Measurements from ENCODE around the gene TRAPPC1. TPM values are rescaled to one million over a fixed set of nuclear protein-coding genes. Genes with fewer than 3 reads are reported as not detected.

Gene TRAPPC1
- total and polyA plus RNA-seq, 10 of the 15 experiments (the other 5 are each of a cell fraction or from before 2014, with no cell fraction given): 31.3 to 306 (median 134) TPM

DNA sequence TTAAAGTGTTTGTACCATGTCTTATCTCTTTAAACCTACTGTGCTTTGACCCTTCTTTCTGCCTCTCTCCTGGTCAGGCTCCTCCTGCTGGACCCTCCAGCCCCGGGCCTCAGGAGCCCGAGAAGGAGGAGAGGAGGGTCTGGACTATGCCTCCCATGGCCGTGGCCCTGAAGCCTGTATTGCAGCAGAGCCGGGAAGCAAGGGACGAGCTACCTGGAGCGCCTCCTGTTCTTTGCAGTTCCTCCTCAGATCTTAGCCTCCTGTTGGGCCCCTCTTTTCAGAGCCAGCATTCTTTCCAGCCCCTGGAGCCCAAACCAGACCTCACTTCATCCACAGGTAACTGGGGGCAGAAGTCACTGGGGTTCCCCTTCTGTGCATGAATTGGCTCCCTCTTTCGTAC is 13.9 kb upstream of the TRAPPC1 start:
- H3K27ac ChIP-seq (ENCODE audit: control insufficient read depth, insufficient read depth): no peak overlapping the region
- intact Hi-C loops (cut with micrococcal nuclease; ENCODE audit: unreplicated experiment): no loop called here
- FAIRE-seq: no peak
- H3K4me3 ChIP-seq: no peak overlapping the region
- no TSS peak for BruUV-seq (replicated peaks)
- H3K9ac ChIP-seq (ENCODE audit: control insufficient read depth, insufficient read depth, low read length): no peak overlapping the region
- peaks cover 12 to 29% of the 10 kb centered on the region in 2 experiments for H3K36me3 ChIP-seq (ENCODE audit: control insufficient read depth in 2 of 2, insufficient read depth in 2 of 2, low read length in 1 of 2)
- H2AFZ ChIP-seq (ENCODE audit: control insufficient read depth, low read depth, low read length): no peak overlapping the region
- no peaks in the 10 kb centered on the region for H4K20me1 ChIP-seq (ENCODE audit: control insufficient read depth, insufficient read depth)
- H3K79me2 ChIP-seq (ENCODE audit: control insufficient read depth, insufficient read depth, low read length): no peaks in the 10 kb centered on the region
- DNase-seq (ENCODE audit: low read depth, low spot score): no peak
- ChIA-PET RAD21 (ENCODE audit: unreplicated experiment) (no interaction called here), CTCF (interaction anchor here (1.2 to 2.1 kb wide), 4 partner anchors 10 to 82 kb away, joined by 3 to 6 read pairs (median 4); no protein-coding TSS in a partner anchor), POLR2A (interaction anchor here (1.4 to 2.1 kb wide), 3 partner anchors 10 to 56 kb away, joined by 3 to 6 read pairs (median 5); partner anchors contain the start of gene CNTROB), SMC1A (ENCODE audit: uncharacterized antibody, unreplicated experiment) (interaction anchor here (1.2 to 2.1 kb wide), 5 partner anchors 10 to 45 kb away, joined by 3 to 9 read pairs (median 3); no protein-coding TSS in a partner anchor)
- TF ChIP-seq TBL1XR1 (IDR thresholded peaks at IDR 0.05; ENCODE audit: low read depth, low read length): no peak
- TF ChIP-seq YY1 (IDR thresholded peaks at IDR 0.05; ENCODE audit: low read depth, low read length): no peak
- TF ChIP-seq PML (IDR thresholded peaks at IDR 0.05; ENCODE audit: low read length): no peak
- TF ChIP-seq HDAC2 (IDR thresholded peaks at IDR 0.05): no peak
- TF ChIP-seq, protein P1, sequence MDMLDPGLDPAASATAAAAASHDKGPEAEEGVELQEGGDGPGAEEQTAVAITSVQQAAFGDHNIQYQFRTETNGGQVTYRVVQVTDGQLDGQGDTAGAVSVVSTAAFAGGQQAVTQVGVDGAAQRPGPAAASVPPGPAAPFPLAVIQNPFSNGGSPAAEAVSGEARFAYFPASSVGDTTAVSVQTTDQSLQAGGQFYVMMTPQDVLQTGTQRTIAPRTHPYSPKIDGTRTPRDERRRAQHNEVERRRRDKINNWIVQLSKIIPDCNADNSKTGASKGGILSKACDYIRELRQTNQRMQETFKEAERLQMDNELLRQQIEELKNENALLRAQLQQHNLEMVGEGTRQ (IDR thresholded peaks at IDR 0.05; ENCODE audit: borderline replicate concordance, low read depth, low read length): no peak
- no peak for ATAC-seq
- H3K9me3 ChIP-seq (replicated peaks; ENCODE audit: control insufficient read depth, insufficient read depth, low read length): no peaks in the 10 kb centered on the region
- in situ Hi-C loops (cut with MboI): no loop called here
- no peaks in the 10 kb centered on the region for H3K4me1 ChIP-seq (ENCODE audit: control insufficient read depth, insufficient read depth, low read length)
- H3K27me3 ChIP-seq (replicated peaks in 1 of 2; ENCODE audit: control insufficient read depth in 2 of 2, insufficient read depth in 2 of 2, low read length in 1 of 2): no peaks in the 10 kb centered on the region
- no peak overlapping the region for H3K4me2 ChIP-seq (ENCODE audit: control insufficient read depth, insufficient read depth)
- WGBS (ENCODE audit: insufficient coverage, insufficient replicate concordance, low lambda C conversion rate, missing lambda C conversion rate): 96% methylated on average over 6 of the region's 7 CpGs

- Histone ChIP-seq H3K9me3 (replicated peaks; ENCODE audit: control insufficient read depth, insufficient read depth, low read length) (no peaks in the 10 kb centered on the region), H3K27ac (ENCODE audit: control insufficient read depth, insufficient read depth) (no peak overlapping the region), H3K27me3 (replicated peaks in 1 of 2; ENCODE audit: control insufficient read depth in 2 of 2, insufficient read depth in 2 of 2, low read length in 1 of 2) (no peaks in the 10 kb centered on the region), H3K4me1 (ENCODE audit: control insufficient read depth, insufficient read depth, low read length) (no peaks in the 10 kb centered on the region), H3K9ac (ENCODE audit: control insufficient read depth, insufficient read depth, low read length) (no peak overlapping the region), H3K4me3 (no peak overlapping the region), H2AFZ (ENCODE audit: control insufficient read depth, low read depth, low read length) (no peak overlapping the region), H3K36me3 (ENCODE audit: control insufficient read depth in 2 of 2, insufficient read depth in 2 of 2, low read length in 1 of 2) (peaks cover 12 to 33% of the 10 kb centered on the region in 2 experiments), H3K79me2 (ENCODE audit: control insufficient read depth, insufficient read depth, low read length) (no peaks in the 10 kb centered on the region), H3K4me2 (ENCODE audit: control insufficient read depth, insufficient read depth) (no peak overlapping the region), H4K20me1 (ENCODE audit: control insufficient read depth, insufficient read depth) (no peaks in the 10 kb centered on the region)
- in situ Hi-C loops (cut with MboI): no loop called here
- ChIA-PET SMC1A (ENCODE audit: uncharacterized antibody, unreplicated experiment) (interaction anchor here (0.6 to 2.1 kb wide), 9 partner anchors 9 to 83 kb away, joined by 3 to 9 read pairs (median 3); no protein-coding TSS in a partner anchor), CTCF (interaction anchor here (1.6 to 2.9 kb wide), 4 partner anchors 9 to 45 kb away, joined by 5 to 14 read pairs (median 6); partner anchors contain the start of genes CNTROB and TRAPPC1), RAD21 (ENCODE audit: unreplicated experiment) (interaction anchor here (0.9 to 1.0 kb wide), 3 partner anchors 9 to 12 kb away, joined by 3 read pairs; partner anchors contain the start of genes CNTROB and TRAPPC1), POLR2A (interaction anchor here (0.6 to 2.1 kb wide), 4 partner anchors 9 to 188 kb away, joined by 3 to 6 read pairs (median 4); partner anchors contain the start of gene CNTROB)
- intact Hi-C loops (cut with micrococcal nuclease; ENCODE audit: unreplicated experiment): no loop called here
- WGBS (ENCODE audit: insufficient coverage, insufficient replicate concordance, low lambda C conversion rate, missing lambda C conversion rate): 97% methylated on average over 9 of the region's 9 CpGs
- FAIRE-seq (no peak), DNase-seq (ENCODE audit: low read depth, low spot score) (no peak), ATAC-seq (no peak)
- no TSS peak for BruUV-seq (replicated peaks)
- TF ChIP-seq GATAD2B (conservative IDR thresholded peaks at IDR 0.05; ENCODE audit: low read depth) (no peak), BRCA1 (IDR thresholded peaks at IDR 0.05; ENCODE audit: low read depth, low read length) (no peak), STAT3 (IDR thresholded peaks at IDR 0.05; ENCODE audit: low read depth, low read length) (no peak), WRNIP1 (IDR thresholded peaks at IDR 0.05; ENCODE audit: borderline replicate concordance, low read depth, low read length) (no peak), POLR2A (IDR thresholded peaks at IDR 0.05; ENCODE audit: low read depth, low read length) (no peak), TCF3 (IDR thresholded peaks at IDR 0.05; ENCODE audit: borderline replicate concordance, insufficient read depth, low read depth, low read length) (no peak), CBFB (IDR thresholded peaks at IDR 0.05; ENCODE audit: low read depth) (no peak), JUNB (IDR thresholded peaks at IDR 0.05) (no peak)
- TF ChIP-seq, protein P2, sequence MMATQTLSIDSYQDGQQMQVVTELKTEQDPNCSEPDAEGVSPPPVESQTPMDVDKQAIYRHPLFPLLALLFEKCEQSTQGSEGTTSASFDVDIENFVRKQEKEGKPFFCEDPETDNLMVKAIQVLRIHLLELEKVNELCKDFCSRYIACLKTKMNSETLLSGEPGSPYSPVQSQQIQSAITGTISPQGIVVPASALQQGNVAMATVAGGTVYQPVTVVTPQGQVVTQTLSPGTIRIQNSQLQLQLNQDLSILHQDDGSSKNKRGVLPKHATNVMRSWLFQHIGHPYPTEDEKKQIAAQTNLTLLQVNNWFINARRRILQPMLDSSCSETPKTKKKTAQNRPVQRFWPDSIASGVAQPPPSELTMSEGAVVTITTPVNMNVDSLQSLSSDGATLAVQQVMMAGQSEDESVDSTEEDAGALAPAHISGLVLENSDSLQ (IDR thresholded peaks at IDR 0.05): no peak
Observed at GRCh38 chr17:7944326-7944725, 12.6 kb upstream of the TRAPPC1 start.

Measured in GM12878 (cell line).